Calu3 (cell line): Measurements from ENCODE around the gene MACROD2. TPM values are rescaled to one million over a fixed set of nuclear protein-coding genes. Genes with fewer than 3 reads are reported as not detected.

Experiments
- BruUV-seq: library from RNA; stranded (reverse); fragments of 400-500 nt; replicated peaks from 2 replicates; lab custom pipeline; 2021; lab: Mats Ljungman, UMichigan
- CTCF ChIA-PET: fragments of 300-600 bp; sonication (Branson Sonifier 250); formaldehyde crosslinking; loops from one replicate; lab custom pipeline; 2022; ENCODE audit warnings: antibody characterized with exemption; lab: Charles Lee
- DNase-seq: peaks from one replicate; pipeline ENCODE4 v3.0.0; 2022
- H3K27ac Mint-ChIP-seq: one replicate; pipeline ENCODE4 v1.8.0; 2022; ENCODE audit warnings: mixed read lengths; ENCODE audit not compliant: unreplicated experiment
- H3K27me3 Mint-ChIP-seq: one replicate; pipeline ENCODE4 v1.8.0; 2022; ENCODE audit warnings: mixed read lengths; ENCODE audit not compliant: unreplicated experiment
- H3K36me3 Mint-ChIP-seq: one replicate; pipeline ENCODE4 v1.8.0; 2022; ENCODE audit warnings: mild to moderate bottlenecking, moderate library complexity, mixed read lengths; ENCODE audit not compliant: insufficient read depth, unreplicated experiment
- H3K4me1 Mint-ChIP-seq: one replicate; pipeline ENCODE4 v1.8.0; 2022; ENCODE audit warnings: mild to moderate bottlenecking, low read depth, mixed read lengths; ENCODE audit not compliant: unreplicated experiment
- H3K4me3 Mint-ChIP-seq: one replicate; pipeline ENCODE4 v1.8.0; 2022; ENCODE audit warnings: mild to moderate bottlenecking, low read depth, moderate library complexity, mixed read lengths; ENCODE audit not compliant: unreplicated experiment
- H3K9me3 Mint-ChIP-seq: one replicate; pipeline ENCODE4 v1.8.0; 2022; ENCODE audit warnings: low read depth, mixed read lengths; ENCODE audit not compliant: unreplicated experiment
- intact Hi-C: fragments of 100-400 bp; cut with micrococcal nuclease; formaldehyde crosslinking; loops from one replicate; pipeline ENCODE4 v1.10.0; 2022; ENCODE audit not compliant: unreplicated experiment
- total RNA-seq: library from RNA; stranded (reverse); gene quantifications from 2 replicates; pipeline ENCODE4 v1.2.3, GENCODE V29; 2022
- TF ChIP-seq, protein P1 (sequence below): fragments of 200-600 bp; IDR thresholded peaks from one replicate; pipeline ENCODE4 v1.8.0; 2022; ENCODE audit warnings: antibody characterized with exemption; ENCODE audit not compliant: unreplicated experiment

MACROD2 gene
- total RNA-seq, 1 experiment from 2014 or later, result 29.4 TPM

DNA sequence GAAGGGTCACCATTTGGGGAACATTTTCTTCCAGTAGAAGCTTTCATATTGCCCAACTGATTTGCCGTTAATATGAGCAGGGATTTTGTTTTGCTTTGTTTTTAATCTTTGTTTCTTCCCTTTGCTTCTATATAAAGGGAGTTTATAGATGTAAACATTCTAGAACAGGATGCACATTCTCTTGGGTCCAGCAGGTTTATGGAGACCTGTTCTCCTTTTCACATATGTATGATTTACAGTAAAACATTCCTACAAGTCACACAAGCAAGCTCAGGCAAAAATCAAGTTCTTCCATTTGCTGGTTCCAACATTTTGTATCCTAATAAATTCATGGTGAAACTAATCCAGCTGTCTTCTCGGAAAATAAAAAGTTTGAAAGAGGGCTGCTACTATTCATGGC, 1424.5 kb downstream of the MACROD2 start:
- Mint-ChIP-seq H3K27ac (no peak overlapping the region), H3K9me3 (no peaks in the 10 kb centered on the region), H3K4me3 (no peak overlapping the region), H3K4me1 (no peaks in the 10 kb centered on the region), H3K27me3 (peaks cover 12% of the 10 kb centered on the region), H3K36me3 (no peaks in the 10 kb centered on the region)
- no TSS peak for BruUV-seq
- no peak for DNase-seq
- TF ChIP-seq, protein P1, sequence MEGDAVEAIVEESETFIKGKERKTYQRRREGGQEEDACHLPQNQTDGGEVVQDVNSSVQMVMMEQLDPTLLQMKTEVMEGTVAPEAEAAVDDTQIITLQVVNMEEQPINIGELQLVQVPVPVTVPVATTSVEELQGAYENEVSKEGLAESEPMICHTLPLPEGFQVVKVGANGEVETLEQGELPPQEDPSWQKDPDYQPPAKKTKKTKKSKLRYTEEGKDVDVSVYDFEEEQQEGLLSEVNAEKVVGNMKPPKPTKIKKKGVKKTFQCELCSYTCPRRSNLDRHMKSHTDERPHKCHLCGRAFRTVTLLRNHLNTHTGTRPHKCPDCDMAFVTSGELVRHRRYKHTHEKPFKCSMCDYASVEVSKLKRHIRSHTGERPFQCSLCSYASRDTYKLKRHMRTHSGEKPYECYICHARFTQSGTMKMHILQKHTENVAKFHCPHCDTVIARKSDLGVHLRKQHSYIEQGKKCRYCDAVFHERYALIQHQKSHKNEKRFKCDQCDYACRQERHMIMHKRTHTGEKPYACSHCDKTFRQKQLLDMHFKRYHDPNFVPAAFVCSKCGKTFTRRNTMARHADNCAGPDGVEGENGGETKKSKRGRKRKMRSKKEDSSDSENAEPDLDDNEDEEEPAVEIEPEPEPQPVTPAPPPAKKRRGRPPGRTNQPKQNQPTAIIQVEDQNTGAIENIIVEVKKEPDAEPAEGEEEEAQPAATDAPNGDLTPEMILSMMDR, result no peak
- CTCF ChIA-PET, result no interaction called here
- intact Hi-C loops, result no loop called here

DNA sequence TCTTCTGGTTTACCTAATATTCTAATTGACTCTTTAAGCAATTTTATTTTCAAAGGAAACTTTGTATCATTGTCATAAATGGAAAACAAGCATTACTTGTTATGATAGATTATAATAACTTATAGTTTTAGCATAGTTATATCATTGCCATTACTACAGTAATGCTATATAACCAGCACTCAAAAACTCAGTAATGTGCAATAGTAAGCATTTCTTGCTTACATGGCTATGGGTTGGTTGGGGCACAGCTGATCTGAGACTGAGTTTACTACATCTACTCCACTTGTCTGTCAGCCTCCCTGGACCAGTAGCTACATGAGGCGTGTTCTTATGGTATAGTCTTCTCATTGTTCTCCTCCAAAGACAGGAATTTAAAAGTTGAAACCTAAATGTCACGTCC, 1427.7 kb downstream of the MACROD2 start:
- DNase-seq, result no peak
- TF ChIP-seq, protein P1, result no peak
- intact Hi-C loops, result no loop called here
- Mint-ChIP-seq H3K36me3 (no peaks in the 10 kb centered on the region), H3K4me1 (no peaks in the 10 kb centered on the region), H3K27me3 (peaks cover 12% of the 10 kb centered on the region), H3K27ac (no peak overlapping the region), H3K4me3 (no peak overlapping the region), H3K9me3 (no peaks in the 10 kb centered on the region)
- CTCF ChIA-PET, result no interaction called here
- BruUV-seq, result no TSS peak

DNA sequence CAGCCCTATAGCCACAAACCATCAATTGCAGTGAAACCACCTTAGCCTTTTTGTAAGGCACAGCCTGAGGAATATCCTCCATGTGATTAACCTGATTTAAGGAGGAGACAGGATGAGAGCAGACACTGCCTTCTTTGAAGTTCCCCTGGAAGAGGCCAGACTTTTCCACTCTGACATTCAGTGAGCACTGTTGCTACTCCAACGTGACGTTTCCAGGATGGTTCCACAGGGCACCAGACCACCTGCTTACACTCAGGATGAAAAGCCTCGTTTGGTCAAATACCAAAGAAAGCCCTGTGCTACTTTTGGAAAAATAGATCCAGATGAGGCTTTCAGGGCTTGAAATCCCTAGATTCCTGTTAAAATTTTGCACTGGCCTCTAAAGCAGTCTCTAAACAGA, 1444.2 kb downstream of the MACROD2 start:
- TF ChIP-seq, protein P1, result no peak
- intact Hi-C loops, result no loop called here
- Mint-ChIP-seq H3K27me3 (no peaks in the 10 kb centered on the region), H3K4me3 (no peak overlapping the region), H3K27ac (no peak overlapping the region), H3K4me1 (no peaks in the 10 kb centered on the region), H3K9me3 (no peaks in the 10 kb centered on the region), H3K36me3 (no peaks in the 10 kb centered on the region)
- CTCF ChIA-PET, result no interaction called here
- DNase-seq, result no peak
- no TSS peak for BruUV-seq

DNA sequence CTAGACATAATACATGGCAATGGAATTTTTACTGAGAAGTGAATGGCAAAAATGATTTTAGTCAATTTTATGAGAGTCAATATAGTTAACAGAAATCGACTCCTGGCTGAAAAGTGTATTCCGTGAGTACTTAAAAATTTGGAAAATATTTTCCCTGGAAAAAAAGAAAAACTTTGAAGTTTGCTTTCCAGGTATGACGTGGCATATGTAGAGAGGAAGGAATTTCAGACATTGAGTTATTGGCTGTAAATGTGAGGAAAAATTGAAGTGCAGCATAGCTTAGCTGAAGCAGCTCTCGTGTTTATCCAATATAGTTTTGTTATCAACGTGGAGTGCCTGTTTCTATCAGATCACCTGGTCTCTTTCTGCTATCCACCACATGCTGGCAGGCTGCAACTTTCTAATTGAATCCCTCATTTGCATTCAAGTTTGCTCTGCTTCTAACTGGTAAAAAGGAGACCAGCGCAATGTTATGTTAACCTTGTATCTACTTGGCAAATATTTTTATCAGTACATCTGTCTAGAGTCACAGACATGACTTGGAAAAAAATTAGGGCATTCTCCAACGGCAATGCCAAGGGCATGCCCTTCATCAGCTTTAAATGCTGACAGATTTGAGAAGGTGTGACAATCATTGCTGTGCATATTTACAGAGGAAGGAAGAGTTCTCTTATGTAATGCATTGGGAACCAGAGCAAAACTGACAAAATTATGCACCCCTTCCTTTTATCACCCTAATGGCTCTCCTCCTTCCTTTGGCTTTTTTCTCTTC, 1444.9 kb downstream of the MACROD2 start:
- BruUV-seq, result no TSS peak
- H3K4me1 Mint-ChIP-seq, result no peaks in the 10 kb centered on the region
- no peak overlapping the region for H3K4me3 Mint-ChIP-seq
- DNase-seq, result no peak
- no peak overlapping the region for H3K27ac Mint-ChIP-seq
- CTCF ChIA-PET, result no interaction called here
- H3K9me3 Mint-ChIP-seq, result no peaks in the 10 kb centered on the region
- TF ChIP-seq, protein P1, result no peak
- H3K27me3 Mint-ChIP-seq, result no peaks in the 10 kb centered on the region
- intact Hi-C loops, result no loop called here
- H3K36me3 Mint-ChIP-seq, result no peaks in the 10 kb centered on the region
